HUES48 (cell line): ENCODE results near the gene PCYOX1L.
A peak's percentile ranks its signal among the peaks of the same experiment; 100 is the strongest.

Experiments
- H3K27ac ChIP-seq: one replicate; pipeline ENCODE4 v1.7.0; 2013; ENCODE audit warnings: low read depth, low read length, inconsistent platforms
- H3K27me3 ChIP-seq: 2 replicates; pipeline ENCODE4 v1.6.1; 2013; ENCODE audit warnings: mild to moderate bottlenecking, low read length; ENCODE audit not compliant: control insufficient read depth, insufficient read depth
- H3K36me3 ChIP-seq: 2 replicates; pipeline ENCODE4 v1.6.1; 2013; ENCODE audit warnings: low read length; ENCODE audit not compliant: control insufficient read depth, insufficient read depth
- H3K4me1 ChIP-seq: 2 replicates; pipeline ENCODE4 v1.6.1; 2013; ENCODE audit warnings: mild to moderate bottlenecking, low read length; ENCODE audit not compliant: control insufficient read depth, insufficient read depth
- H3K4me3 ChIP-seq: 2 replicates; pipeline ENCODE4 v1.5.1; 2013; ENCODE audit warnings: mild to moderate bottlenecking, low read depth, low read length
- H3K9ac ChIP-seq: 2 replicates; pipeline ENCODE4 v1.6.1; 2013; ENCODE audit warnings: mild to moderate bottlenecking, low read depth, low read length, moderate library complexity
- H3K9me3 ChIP-seq: 2 replicates; pipeline ENCODE4 v1.6.1; 2013; ENCODE audit warnings: low read length; ENCODE audit not compliant: control insufficient read depth, insufficient read depth

The PCYOX1L gene

GRCh38 chr5:149340920-149341319 is 16.9 kb upstream of the PCYOX1L start:
- H3K4me1 ChIP-seq, result no peaks in the 10 kb centered on the region
- no peak overlapping the region for H3K4me3 ChIP-seq

GRCh38 chr5:149341876-149342275 is 16.0 kb upstream of the PCYOX1L start:
- Histone ChIP-seq H3K27me3 (no peaks in the 10 kb centered on the region), H3K27ac (no peak overlapping the region), H3K4me3 (no peak overlapping the region), H3K9me3 (no peaks in the 10 kb centered on the region), H3K9ac (no peak overlapping the region), H3K4me1 (no peaks in the 10 kb centered on the region), H3K36me3 (0 out of 2 replicates have a peak, but pooled peaks cover under 1% of the 10 kb centered on the region)

More at GRCh38 chr5:149340920-149341319, 16.9 kb upstream of the PCYOX1L start:
- Histone ChIP-seq H3K27me3 (no peaks in the 10 kb centered on the region), H3K9ac (no peak overlapping the region), H3K36me3 (no peaks in the 10 kb centered on the region), H3K27ac (no peak overlapping the region), H3K9me3 (no peaks in the 10 kb centered on the region)

GRCh38 chr5:149344151-149344550 is 13.7 kb upstream of the PCYOX1L start:
- Histone ChIP-seq H3K9ac (no peak overlapping the region), H3K9me3 (no peaks in the 10 kb centered on the region), H3K27ac (no peak overlapping the region), H3K36me3 (peaks cover 23% of the 10 kb centered on the region), H3K4me1 (no peaks in the 10 kb centered on the region), H3K4me3 (peak overlapping the region; percentile 99; the same call in 1 of the 2 replicates), H3K27me3 (no peaks in the 10 kb centered on the region)

- H3K9me3 ChIP-seq, result no peaks in the 10 kb centered on the region
- no peaks in the 10 kb centered on the region for H3K27me3 ChIP-seq
- H3K4me1 ChIP-seq, result no peaks in the 10 kb centered on the region
- H3K27ac ChIP-seq, result peak within 1 kb of the TSS; percentile 87
- peaks cover 34% of the 10 kb centered on the region for H3K36me3 ChIP-seq
- H3K9ac ChIP-seq, result peak within 1 kb of the TSS; percentile 94
- H3K4me3 ChIP-seq, result peak within 1 kb of the TSS; percentile 99
Observed at GRCh38 chr5:149345147-149345891, 12.5 kb upstream of the PCYOX1L start, which contains the start of gene GRPEL2. Gene GRPEL2 (plus strand): TSS chr5:149345499. CDS start chr5:149345540, 41 bp downstream.

GRCh38 chr5:149345892-149346222 is 12.0 kb upstream of the PCYOX1L start:
- peak overlapping the region; percentile 99 for H3K4me3 ChIP-seq
- H3K27me3 ChIP-seq, result no peaks in the 10 kb centered on the region
- peaks cover 40% of the 10 kb centered on the region for H3K36me3 ChIP-seq
- peak overlapping the region; percentile 94 for H3K9ac ChIP-seq
- H3K4me1 ChIP-seq, result no peaks in the 10 kb centered on the region
- H3K27ac ChIP-seq, result peak overlapping the region; percentile 87
- no peaks in the 10 kb centered on the region for H3K9me3 ChIP-seq

- H3K27me3 ChIP-seq, result no peaks in the 10 kb centered on the region
- no peak overlapping the region for H3K4me3 ChIP-seq
- peaks cover 66% of the 10 kb centered on the region for H3K36me3 ChIP-seq
- H3K9me3 ChIP-seq, result no peaks in the 10 kb centered on the region
- no peaks in the 10 kb centered on the region for H3K4me1 ChIP-seq
- H3K27ac ChIP-seq, result no peak overlapping the region
- H3K9ac ChIP-seq, result no peak overlapping the region
Observed at GRCh38 chr5:149348518-149348917, 9.3 kb upstream of the PCYOX1L start.

- Histone ChIP-seq H3K9me3 (no peaks in the 10 kb centered on the region), H3K4me1 (no peaks in the 10 kb centered on the region), H3K9ac (no peak overlapping the region), H3K36me3 (peaks cover 75% of the 10 kb centered on the region), H3K4me3 (no peak overlapping the region), H3K27ac (no peak overlapping the region), H3K27me3 (no peaks in the 10 kb centered on the region)
Observed at GRCh38 chr5:149349382-149349781, 8.5 kb upstream of the PCYOX1L start.

- Histone ChIP-seq H3K4me1 (no peaks in the 10 kb centered on the region), H3K9me3 (no peaks in the 10 kb centered on the region), H3K36me3 (peaks cover 83% of the 10 kb centered on the region), H3K27me3 (no peaks in the 10 kb centered on the region), H3K9ac (no peak overlapping the region), H3K27ac (no peak overlapping the region), H3K4me3 (no peak overlapping the region)
Observed at GRCh38 chr5:149352169-149352568, 5.7 kb upstream of the PCYOX1L start.

- Histone ChIP-seq H3K27ac (no peak overlapping the region), H3K4me3 (no peak overlapping the region), H3K4me1 (no peaks in the 10 kb centered on the region), H3K9me3 (no peaks in the 10 kb centered on the region), H3K9ac (no peak overlapping the region), H3K36me3 (peaks cover 66% of the 10 kb centered on the region), H3K27me3 (no peaks in the 10 kb centered on the region)
Observed at GRCh38 chr5:149353911-149354310, 3.9 kb upstream of the PCYOX1L start.

- no peak overlapping the region for H3K27ac ChIP-seq
- no peaks in the 10 kb centered on the region for H3K4me1 ChIP-seq
- H3K36me3 ChIP-seq, result peaks cover 48% of the 10 kb centered on the region
- H3K9me3 ChIP-seq, result no peaks in the 10 kb centered on the region
- no peaks in the 10 kb centered on the region for H3K27me3 ChIP-seq
- H3K9ac ChIP-seq, result no peak overlapping the region
- no peak overlapping the region for H3K4me3 ChIP-seq
Observed at GRCh38 chr5:149355688-149356087, 2.2 kb upstream of the PCYOX1L start.

- Histone ChIP-seq H3K27me3 (no peaks in the 10 kb centered on the region), H3K4me3 (no peak overlapping the region), H3K9me3 (no peaks in the 10 kb centered on the region), H3K36me3 (peaks cover 41% of the 10 kb centered on the region), H3K4me1 (no peaks in the 10 kb centered on the region), H3K27ac (no peak overlapping the region), H3K9ac (no peak overlapping the region)
Observed at GRCh38 chr5:149356391-149356790, 1.5 kb upstream of the PCYOX1L start.
